ENCODE results near the gene SMIM24. TPM values are rescaled to one million over a fixed set of nuclear protein-coding genes. Genes with fewer than 3 reads are reported as not detected.
"Not testable (repeated sequence)": the region's sequence is repeated elsewhere in the genome, so short reads cannot be mapped to it uniquely, and the experiment has no call there.

SMIM24 gene
- 1.3 TPM in 1 of 2 replicates, not detected in the other for polyA plus RNA-seq (2014; cell fraction: cytosol; rRNA removed)
- 1.9 TPM in 1 of 2 replicates, not detected in the other for polyA plus RNA-seq (2014; cell fraction: nucleus; rRNA removed)

DNA sequence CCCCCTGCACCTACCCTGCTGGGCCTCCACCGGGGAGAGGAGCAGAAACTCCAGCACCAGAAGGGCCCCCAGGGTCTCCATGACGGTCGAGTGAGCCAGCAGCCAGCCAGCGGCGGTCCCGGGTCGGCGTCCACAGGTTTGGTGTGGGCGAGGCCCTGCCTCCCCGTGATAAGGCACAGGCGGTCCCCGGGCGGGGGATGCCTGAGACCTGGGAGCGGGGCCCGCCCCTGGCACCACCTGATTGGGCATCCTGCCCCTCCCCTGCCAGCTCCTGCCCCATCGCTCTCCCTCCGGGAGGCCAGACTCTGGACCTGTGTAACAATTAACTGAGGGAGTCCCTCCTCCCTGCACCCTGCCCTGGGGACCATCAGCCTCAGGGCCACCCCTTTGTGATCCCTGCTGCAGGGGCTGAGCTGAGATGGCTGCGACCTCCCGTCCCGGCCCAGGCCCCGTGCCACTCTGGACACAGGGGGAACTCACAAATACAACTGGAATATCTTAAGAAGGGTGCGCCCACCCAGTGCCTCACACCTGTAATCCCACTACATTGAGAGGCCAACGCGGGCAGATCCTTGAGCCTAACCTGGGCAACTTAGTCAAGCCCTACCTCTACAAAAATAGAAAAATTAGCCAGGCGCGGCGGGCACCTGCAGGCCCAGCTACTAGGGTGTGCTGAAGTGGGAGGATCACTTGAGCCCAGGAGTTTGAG lies at the start of gene SMIM24:
Gene SMIM24, minus strand, starts transcription at position 143 of the 709 bp plus-strand sequence. Its CDS starts 62 bp downstream, at position 81.
- no peak for DNase-seq (ENCODE audit: low spot score)

DNA sequence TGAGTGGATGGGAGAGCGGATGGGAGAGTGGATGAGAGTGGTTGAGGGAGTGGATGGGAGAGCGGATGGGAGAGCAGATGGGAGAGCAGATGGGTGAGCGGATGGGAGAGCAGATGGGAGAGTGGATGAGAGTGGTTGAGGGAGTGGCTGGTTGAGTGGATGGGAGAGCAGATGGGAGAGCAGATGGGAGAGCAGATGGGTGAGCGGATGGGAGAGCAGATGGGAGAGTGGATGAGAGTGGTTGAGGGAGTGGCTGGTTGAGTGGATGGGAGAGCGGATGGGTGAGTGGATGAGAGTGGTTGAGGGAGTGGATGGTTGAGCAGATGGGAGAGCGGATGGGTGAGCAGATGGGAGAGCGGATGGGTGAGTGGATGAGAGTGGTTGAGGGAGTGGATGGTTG lies 49.0 kb upstream of the SMIM24 start:
- DNase-seq (ENCODE audit: low spot score), result not testable (repeated sequence)

DNA sequence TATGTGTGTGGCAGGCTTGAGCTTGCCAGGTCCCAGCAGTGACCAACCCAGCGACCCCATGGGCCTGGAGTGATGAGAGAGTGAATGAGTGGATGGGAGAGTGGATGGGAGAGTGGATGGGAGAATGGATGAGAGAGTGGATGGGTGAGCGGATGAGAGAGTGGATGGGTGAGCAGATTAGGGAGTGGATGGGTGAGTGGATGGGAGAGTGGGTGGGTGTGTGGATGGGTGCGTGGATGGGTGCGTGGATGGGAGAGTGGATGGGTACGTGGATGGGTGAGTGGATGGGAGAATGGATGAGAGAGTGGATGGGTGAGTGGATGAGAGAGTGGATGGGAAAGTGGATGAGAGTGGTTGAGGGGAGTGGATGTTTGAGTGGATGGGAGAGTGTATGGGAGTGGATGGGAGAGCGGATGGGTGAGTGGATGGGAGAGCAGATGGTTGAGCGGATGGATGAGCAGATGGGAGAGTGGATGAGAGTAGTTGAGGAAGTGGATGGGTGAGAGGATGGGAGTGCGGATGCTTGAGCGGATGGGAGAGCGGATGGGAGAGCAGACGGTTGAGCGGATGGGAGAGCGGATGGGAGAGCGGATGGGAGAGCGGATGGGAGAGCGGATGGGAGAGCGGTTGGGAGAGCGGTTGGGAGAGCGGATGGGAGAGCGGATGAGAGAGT lies 48.4 kb upstream of the SMIM24 start:
- no peak for DNase-seq (ENCODE audit: low spot score)

DNA sequence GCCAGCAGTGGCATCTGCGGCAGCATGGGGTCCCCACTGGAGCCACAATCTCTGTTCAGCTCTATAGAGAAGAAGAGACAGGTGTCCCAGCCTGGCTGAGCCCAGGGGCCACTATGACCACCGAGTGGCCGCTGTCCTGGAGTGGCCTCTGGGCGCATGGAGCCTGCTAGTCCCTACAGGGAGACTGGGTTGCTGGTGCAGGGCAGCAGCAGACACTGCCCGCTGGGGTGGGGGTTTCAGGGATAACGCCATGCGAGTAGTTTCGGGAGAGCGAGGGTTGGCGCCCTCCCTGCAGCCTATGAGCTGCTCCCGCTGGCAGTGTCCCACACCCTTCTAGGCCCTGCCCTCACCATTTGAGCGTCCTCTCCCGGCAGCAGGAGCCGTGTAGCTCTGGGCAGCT lies 47.8 kb upstream of the SMIM24 start:
- no peak for DNase-seq (ENCODE audit: low spot score)

DNA sequence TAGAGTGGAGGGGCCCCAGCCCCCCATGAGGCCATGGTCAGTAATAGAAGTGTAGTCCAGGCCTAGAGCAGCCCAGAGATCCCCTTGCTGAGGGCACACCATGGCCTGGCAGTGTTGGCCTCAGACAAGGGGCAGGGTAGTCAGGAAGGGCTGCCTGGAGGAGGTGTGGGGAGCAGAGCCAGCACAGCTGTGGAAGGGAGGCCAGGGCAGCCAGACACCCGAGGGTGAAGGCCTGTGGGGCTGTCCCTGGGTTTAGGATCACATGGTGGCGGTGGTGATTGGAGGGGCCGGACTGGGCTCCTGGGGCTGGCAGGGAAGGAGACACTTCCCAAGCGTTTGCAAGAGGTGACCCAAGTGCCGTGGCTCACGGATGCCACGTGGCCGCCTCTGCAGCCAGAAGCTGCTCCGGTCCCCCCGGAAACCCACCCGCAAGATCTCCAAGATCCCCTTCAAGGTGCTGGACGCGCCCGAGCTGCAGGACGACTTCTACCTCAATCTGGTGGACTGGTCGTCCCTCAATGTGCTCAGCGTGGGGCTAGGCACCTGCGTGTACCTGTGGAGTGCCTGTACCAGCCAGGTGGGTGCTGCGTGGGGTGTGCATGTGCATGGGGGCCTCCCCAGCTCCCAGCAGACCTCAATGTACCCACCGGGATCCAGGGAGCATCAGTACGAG lies 47.0 kb upstream of the SMIM24 start:
- no peak for DNase-seq (ENCODE audit: low spot score)

DNA sequence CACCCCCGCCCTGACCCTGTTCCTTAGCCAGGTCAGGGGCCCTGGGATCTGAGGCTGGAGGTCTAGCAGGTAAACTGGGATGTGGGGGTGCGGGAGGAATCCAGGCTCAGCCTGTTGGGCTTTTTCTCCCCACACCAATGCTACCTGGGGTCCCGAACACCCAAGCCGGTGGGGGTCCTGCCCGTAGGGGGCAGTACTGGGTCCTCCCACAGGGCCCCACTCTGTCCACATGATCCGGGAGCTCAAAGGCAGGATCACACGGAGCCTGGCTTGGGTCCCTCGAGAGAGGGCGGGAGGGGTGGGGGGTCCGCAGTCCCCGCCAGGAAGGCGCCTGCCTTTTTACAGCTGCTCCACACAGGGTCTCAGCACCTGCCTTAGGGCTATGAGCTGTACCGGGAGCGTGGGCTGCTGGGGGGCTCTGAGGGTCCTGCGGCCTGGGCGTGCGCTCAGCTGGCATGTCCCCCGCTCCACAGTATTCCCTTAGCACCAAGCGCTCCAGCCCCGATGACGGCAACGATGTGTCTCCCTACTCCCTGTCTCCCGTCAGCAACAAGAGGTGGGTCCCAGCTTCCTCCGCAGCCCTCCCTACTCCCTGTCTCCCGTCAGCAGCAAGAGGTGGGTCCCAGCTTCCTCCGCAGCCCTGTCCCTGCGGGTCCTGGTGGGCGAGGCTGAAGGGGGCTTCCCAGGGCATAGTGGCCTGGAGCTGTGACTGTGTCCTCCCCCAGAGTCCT lies 46.3 kb upstream of the SMIM24 start:
- DNase-seq (ENCODE audit: low spot score), result no peak

DNA sequence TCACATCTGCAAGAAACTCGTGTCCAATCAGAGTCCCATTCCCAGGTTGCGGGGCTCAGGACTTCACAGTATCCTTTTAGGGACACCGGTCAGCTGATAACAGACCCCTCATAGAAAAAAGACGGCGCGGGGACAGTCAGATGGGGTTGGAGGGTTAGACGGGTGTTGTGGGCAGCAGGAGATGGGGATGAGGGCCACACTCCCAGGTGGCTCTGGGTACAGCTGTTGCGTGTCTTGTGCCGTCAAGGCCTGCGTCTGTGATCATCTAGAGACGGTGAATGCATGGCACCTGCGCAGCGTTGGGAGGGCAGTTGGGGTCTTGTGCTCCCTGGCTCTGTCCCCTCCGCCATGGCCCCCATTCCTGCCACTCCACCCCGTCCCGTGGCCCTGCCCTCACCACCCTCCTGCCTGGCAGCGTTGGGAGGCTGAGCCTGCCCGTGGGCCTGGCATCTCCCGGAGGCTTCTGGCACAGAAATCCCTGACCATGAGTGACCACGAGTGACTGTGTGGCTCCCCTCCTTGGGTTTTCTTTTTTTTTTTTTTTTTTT lies 44.7 kb upstream of the SMIM24 start:
- no peak for DNase-seq (ENCODE audit: low spot score)

DNA sequence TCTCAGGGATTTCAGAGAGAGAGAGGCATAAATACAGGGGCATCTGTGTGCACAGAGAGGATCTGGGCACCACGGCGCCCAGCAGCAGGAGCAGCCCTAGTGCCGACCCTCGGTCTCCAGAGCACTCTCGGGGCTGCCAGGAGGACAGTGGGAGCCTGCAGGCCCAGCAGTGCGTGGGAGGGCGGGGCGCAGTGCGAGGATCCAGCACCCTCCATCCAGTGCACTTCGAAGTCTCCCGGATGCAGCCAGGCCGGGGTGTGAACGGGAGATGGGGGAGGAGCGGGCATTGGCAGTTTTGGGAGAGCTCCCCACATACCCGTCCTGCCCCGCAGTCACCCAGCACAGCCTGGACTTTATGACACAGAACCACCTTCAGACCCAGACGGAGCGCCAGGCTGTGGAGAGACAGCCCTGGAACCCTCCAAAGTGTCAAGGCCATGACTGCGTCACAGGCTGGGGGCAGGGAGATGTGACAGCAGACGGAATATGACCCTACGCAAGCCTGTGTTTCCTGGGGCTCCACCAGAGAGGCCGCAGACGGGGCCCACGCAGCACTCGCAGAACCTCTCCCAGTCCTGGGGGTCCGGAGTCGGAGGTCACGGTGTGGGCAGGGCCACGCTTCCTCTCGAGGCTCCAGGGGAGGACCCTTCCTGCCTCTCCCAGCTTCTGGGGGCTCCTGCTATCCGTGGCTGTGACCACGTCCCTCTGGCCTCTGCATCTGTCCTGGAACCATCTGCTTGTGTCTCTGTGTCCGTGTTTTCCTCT lies 43.9 kb upstream of the SMIM24 start:
- no peak for DNase-seq (ENCODE audit: low spot score)

DNA sequence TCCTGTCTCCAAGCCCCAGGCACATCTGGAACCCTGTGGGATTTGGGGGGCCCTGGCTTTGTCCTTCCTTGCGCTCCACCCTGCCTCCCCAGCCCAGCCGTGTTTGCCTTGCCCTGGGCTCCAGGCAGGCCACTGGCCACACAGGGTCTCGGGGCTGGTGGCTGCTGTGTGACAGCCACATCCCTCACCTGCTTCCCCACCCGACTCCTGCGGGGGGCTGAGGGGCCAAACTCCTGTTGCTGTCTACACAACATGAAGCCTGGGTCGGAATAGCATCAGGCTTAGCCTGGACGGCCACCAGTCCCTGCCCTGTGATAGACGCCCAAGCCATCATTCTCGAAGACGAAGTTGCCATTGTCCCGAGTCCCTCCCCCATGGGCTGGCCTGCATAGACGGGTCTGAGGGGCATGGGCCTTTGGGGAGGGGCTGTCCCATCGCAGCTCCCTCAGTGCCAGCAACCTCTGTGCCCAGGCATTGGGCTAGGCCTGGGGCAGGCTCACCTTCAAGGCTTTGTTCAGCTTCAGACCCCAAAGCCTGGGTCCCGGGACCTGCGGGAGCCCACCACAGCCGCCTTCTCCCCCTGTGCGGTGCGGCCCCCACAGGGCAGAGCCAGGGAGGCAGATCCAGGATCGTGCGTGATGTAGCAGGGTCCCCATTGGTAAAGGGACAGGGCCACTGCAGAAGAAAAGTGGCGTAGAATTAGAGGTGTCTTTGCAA lies 43.2 kb upstream of the SMIM24 start:
- DNase-seq (ENCODE audit: low spot score), result no peak

DNA sequence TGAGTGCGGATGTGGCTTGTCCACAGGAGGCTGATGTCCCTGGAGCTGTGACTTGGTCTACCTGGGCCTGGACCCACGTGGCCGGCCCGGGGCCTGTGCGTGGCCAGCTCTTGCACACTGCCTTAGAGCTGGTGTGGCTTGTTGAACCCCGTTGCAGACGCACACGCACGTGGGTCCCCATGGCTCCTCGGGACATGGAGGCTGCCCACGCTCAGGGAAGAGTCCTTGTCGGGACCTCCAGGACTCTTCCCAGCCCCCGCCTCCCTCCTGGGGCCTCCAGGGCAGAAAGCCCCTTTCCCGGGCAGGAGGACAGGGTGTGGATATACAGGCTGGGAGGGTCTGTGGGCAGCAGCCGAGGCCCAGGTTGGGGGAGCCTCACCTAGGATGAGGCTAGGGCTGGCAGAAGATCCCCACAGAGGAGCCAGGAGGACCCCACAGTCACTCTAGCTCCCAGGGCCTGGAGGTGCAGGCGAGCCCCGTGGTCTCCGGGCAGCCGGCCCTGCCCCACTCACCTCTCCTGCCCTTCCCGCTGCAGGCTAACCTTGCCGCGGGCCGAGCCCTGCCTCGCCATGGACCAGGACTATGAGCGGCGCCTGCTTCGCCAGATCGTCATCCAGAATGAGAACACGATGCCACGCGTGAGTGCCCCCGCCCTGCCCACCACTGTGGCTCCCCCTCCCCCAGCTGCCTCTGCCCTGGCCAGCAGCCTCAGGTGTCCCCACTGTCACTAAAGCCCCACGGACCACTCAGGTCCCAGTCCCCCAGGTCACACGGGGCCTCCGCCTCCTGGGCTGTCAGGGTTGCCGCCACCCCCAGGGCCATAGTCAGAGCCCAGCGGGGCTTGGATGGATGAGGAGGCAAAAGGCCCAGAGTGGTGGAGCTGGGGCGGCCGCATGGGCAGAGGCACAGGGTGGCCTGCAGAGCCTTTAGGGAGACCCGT lies 42.4 kb upstream of the SMIM24 start:
- DNase-seq (ENCODE audit: low spot score), result no peak

DNA sequence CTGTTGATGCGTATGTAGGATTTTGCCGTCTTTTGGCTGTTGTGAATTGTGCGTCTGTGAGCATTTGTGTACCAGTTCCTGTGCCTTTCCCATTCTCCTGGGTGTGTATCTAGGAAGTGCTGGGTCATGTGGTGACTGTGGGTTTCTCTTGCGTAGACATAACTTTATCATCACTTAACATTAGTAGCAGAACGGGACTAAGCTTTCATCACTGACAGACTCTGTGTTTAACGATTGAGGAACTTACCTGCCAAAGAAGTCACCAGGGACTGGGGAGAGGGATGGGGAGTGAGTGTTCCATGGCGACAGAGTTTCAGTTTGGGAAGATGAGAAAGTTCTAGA lies 40.8 kb upstream of the SMIM24 start:
- DNase-seq (ENCODE audit: low spot score), result no peak

DNA sequence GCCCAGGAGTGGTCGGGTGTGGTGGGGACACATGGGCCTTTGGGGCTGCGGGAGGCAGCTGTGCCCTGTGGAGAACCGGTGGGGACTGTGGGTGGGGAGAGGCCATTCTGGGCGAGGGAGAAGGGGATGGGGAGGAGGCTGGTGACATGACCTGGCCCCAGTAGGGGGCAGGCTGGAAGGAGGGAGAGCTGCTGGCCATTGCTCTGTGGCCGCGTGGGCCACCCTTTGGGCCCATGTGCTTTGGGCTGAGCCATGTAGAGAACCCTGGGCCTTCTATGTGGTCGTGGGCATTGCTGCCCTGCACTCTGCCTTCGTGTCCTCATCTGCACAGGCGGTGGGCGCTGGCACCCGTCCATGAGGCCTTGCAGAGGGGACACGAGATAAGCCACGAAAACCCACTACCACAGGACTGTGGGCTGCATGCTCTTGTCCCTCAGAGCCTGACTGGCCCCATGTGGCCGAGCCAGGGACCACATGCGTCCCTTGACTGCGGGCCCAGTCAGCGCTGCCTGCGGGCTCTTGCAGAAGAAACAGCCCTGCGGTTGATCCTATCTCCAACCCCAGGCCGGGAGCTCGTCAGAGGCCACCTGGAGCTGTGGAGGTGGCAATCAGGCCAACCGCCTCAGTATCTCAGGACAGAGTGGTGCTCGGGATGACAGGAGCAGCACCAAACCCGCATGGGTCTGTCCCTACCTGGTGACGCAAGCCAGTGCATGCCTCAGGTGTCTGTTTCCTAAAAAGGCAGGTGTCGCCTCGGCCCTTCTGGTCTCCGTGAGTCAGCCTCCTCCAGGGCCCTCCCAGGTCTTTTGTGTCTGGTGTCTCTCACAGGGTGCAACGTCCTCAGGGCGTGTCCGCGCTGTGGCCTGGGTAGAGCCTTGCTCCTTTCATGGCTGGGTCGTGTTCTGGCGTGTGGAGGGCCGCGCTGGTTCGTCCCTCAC lies 40.1 kb upstream of the SMIM24 start:
- peak; percentile 29 for DNase-seq (ENCODE audit: low spot score)

DNA sequence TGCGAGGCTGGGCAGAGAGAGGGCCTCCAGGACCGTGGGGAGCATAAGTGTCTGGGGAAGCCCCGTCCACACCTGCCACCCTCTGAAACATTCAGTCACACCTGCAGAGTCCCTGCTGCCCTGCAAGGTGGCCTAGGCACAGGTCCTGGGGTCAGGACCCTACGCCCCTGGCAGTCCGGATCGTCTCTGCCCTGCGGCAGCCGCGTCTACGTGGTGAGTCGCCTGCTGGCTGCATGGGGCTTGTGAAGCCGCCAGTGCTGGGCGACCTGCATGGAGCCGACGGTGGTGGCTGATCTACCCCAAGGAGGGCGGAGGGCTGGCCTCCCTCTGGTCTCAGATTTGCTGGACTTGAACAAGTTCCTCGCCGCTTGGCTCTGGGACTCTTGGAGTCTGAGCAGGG lies 38.8 kb upstream of the SMIM24 start:
- no peak for DNase-seq (ENCODE audit: low spot score)

DNA sequence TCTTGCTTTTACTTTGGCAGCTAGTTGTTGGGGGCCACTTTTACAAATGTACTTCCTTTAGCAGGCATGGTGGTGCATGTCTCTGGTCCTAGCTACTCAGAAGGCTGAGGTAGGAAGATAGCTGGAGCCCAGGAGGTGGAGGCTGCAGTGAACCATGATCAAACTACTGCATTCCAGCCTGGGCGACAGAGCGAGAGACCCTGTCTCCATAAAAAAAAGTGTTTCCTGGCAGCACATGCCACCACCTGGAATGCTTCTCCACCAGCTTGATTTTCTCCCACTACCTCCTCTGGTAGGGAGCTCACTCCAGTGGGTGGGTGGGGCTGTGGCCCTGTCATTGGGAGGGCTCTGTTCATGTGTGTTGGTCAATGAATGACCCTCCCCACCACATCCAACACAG lies 38.3 kb upstream of the SMIM24 start:
- DNase-seq (ENCODE audit: low spot score), result no peak

DNA sequence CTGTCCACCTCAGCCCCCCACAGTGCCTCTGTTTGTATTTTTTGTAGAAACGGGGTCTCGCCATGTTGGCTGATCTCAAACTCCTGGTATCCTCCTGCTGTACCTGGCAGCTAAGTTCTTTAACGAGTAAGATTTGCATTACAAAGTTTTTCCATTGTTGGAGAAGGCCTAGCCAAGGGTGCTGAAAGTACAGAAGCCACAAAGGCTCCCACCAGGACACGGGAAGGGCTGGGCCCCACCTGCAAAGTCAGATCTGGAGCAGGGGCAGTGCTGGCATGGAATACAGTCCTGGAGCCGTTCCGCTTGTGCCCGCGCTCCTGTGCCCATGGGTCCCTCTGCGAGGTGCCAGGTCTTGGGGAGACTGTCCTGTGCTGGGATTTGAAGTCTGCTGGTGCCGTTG lies 37.9 kb upstream of the SMIM24 start:
- DNase-seq (ENCODE audit: low spot score), result no peak

DNA sequence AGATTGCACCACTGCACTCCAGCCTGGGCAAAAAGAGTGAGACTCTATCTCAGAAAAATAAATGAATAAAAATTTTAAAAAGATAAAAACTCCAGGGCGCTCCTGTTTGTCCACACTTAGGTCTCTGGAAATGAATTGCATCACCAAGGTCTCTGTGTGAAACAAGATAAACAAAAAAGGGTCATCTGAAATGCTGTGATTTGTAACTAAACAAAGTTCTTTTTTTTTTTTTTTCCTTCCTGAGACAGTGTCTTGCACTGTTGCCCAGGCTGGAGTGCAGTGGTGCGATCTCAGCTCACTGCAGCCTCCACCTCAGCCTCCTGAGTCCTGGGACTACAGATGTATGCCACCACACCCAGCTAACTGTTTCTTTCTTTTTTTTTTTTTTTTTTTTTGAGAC lies 37.3 kb upstream of the SMIM24 start:
- no peak for DNase-seq (ENCODE audit: low spot score)

DNA sequence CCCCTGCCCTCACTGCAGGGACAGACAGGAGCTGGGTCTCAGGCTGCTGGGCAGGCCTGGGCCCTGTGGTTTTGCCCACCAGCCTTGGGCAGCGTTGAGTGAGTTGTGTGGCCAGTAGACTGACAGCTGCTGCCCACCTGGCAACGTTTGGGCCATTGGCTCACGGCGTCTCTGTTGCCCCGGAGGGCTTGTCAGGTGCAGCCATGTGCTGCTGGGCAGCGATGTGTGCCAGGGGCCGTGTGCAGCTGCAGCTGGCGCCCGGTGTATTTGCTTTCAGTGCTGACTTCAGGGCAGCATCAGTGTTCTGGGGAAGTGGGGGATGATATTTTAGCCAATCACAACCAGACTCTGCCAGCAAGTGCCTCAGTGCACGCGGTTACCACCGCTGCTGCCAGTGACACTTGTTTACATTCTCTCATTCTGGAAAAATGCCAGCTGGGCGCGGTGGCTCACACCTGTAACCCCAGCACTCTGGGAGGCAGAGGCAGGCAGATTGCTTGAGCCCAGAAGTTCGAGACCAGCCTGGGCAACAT lies 36.4 kb upstream of the SMIM24 start:
- DNase-seq (ENCODE audit: low spot score), result no peak
